Activated naive CD4-positive, alpha-beta T cell treated with anti-CD3 and anti-CD28 coated beads for 36 hours (primary cell): ENCODE measurements around the gene C1orf35. TPM values are rescaled to one million over a fixed set of nuclear protein-coding genes. Genes with fewer than 3 reads are reported as not detected.
"Not testable (repeated sequence)": the region's sequence is repeated elsewhere in the genome, so short reads cannot be mapped to it uniquely, and the experiment has no call there.

Source experiments
- CTCF ChIA-PET: fragments of 350-600 bp; sonication (Branson Sonifier 250); formaldehyde crosslinking; loops from one replicate; lab custom pipeline; 2021; ENCODE audit warnings: antibody characterized with exemption; lab: Charles Lee
- DNase-seq: peaks from one replicate; pipeline ENCODE4 v3.0.0-alpha.2; 2020
- H3K27ac Mint-ChIP-seq: one replicate; pipeline ENCODE4 v1.8.0; 2021; ENCODE audit warnings: mild to moderate bottlenecking, mixed read lengths
- H3K27me3 Mint-ChIP-seq: one replicate; pipeline ENCODE4 v1.8.0; 2021; ENCODE audit warnings: low read depth, mixed read lengths
- H3K36me3 Mint-ChIP-seq: one replicate; pipeline ENCODE4 v1.8.0; 2021; ENCODE audit warnings: low read depth, mixed read lengths
- H3K4me1 Mint-ChIP-seq: one replicate; pipeline ENCODE4 v1.8.0; 2021; ENCODE audit warnings: low read depth, mixed read lengths
- H3K4me3 Mint-ChIP-seq: one replicate; pipeline ENCODE4 v1.8.0; 2021; ENCODE audit warnings: mild to moderate bottlenecking, moderate library complexity, mixed read lengths
- H3K9me3 Mint-ChIP-seq: one replicate; pipeline ENCODE4 v1.8.0; 2021; ENCODE audit warnings: mixed read lengths
- intact Hi-C: fragments of 100-400 bp; cut with micrococcal nuclease; formaldehyde crosslinking; loops from one replicate; pipeline ENCODE4 v1.15.1; 2023
- total RNA-seq, 2 experiments: library from RNA; stranded (reverse); gene quantifications; one replicate each; pipeline ENCODE4 v1.2.3, GENCODE V29; 2021

The C1orf35 gene
- total RNA-seq, 2 experiments from 2014 or later = 14.5 to 16.2 TPM

- Mint-ChIP-seq H3K27ac (no peak overlapping the region), H3K4me3 (no peak overlapping the region), H3K36me3 (peaks cover 7% of the 10 kb centered on the region), H3K4me1 (peaks cover 4% of the 10 kb centered on the region), H3K27me3 (no peaks in the 10 kb centered on the region), H3K9me3 (peaks cover 5% of the 10 kb centered on the region)
- no peak for DNase-seq
- intact Hi-C loops = no loop called here
- CTCF ChIA-PET = no interaction called here
Measured at GRCh38 chr1:228117335-228117734, 14.2 kb upstream of the C1orf35 start.

GRCh38 chr1:228114827-228115226 lies 11.7 kb upstream of the C1orf35 start:
- no peak overlapping the region for H3K27ac Mint-ChIP-seq
- H3K4me3 Mint-ChIP-seq = no peak overlapping the region
- H3K4me1 Mint-ChIP-seq = peaks cover 5% of the 10 kb centered on the region
- no peak for DNase-seq
- intact Hi-C loops = no loop called here
- H3K27me3 Mint-ChIP-seq = no peaks in the 10 kb centered on the region
- H3K36me3 Mint-ChIP-seq = peaks cover 7% of the 10 kb centered on the region
- CTCF ChIA-PET = no interaction called here
- H3K9me3 Mint-ChIP-seq = peaks cover 5% of the 10 kb centered on the region

DNA sequence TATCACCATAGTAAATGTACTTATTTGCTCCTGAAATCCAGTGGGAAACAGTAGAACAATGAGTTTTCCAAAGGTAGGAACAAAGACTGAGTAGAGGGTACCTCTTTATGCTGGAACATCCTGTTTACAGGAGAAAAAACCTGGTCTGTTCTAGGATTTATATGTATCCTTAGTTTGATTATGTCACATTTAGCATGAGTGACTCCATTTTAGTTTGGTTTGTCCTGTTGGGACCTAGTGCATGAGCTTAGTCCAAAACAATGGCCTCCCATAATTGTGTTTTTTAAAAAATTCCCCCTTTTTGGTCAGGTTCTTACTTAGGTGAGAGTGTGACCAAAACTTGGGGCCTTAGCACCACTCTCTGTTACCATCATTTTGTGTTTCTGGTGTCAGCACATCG lies 9.5 kb upstream of the C1orf35 start:
- no peak for DNase-seq
- Mint-ChIP-seq H3K9me3 (peaks cover 2% of the 10 kb centered on the region), H3K27me3 (no peaks in the 10 kb centered on the region), H3K27ac (no peak overlapping the region), H3K36me3 (peaks cover 4% of the 10 kb centered on the region), H3K4me3 (no peak overlapping the region), H3K4me1 (peaks cover 20% of the 10 kb centered on the region)
- intact Hi-C loops = no loop called here
- CTCF ChIA-PET = no interaction called here

DNA sequence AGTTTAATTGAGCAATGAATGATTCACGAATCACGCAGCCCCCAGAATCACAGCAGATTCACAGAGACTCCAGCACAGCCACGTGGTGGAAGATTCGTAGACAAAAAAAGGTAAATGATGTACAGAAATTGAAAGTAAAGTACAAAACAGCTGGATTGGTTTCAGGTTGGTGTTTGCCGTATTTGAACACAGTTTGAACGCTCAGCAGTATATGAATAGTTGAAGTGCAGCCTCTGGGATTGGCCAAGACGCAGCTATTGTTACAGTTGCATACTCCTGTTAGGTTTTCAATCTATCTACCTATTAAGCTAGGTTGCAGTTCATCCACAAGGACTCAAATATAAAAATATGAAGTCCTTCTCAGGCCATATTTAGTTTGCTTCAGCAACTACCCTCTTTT lies 9.0 kb upstream of the C1orf35 start:
- Mint-ChIP-seq H3K36me3 (peaks cover 3% of the 10 kb centered on the region), H3K9me3 (no peaks in the 10 kb centered on the region), H3K27me3 (no peaks in the 10 kb centered on the region), H3K27ac (no peak overlapping the region), H3K4me1 (peaks cover 23% of the 10 kb centered on the region), H3K4me3 (no peak overlapping the region)
- CTCF ChIA-PET = no interaction called here
- no peak for DNase-seq
- intact Hi-C loops = no loop called here

GRCh38 chr1:228111315-228111714 lies 8.2 kb upstream of the C1orf35 start:
- H3K27ac Mint-ChIP-seq, intact Hi-C loops, H3K27me3 Mint-ChIP-seq, H3K36me3 Mint-ChIP-seq, H3K9me3 Mint-ChIP-seq, H3K4me3 Mint-ChIP-seq, DNase-seq: not testable (repeated sequence)
- CTCF ChIA-PET = interaction anchor here (1.7 kb wide), 1 partner anchor 112 kb away, joined by 3 read pairs; no protein-coding TSS in a partner anchor
- peaks cover 23% of the 10 kb centered on the region for H3K4me1 Mint-ChIP-seq

DNA sequence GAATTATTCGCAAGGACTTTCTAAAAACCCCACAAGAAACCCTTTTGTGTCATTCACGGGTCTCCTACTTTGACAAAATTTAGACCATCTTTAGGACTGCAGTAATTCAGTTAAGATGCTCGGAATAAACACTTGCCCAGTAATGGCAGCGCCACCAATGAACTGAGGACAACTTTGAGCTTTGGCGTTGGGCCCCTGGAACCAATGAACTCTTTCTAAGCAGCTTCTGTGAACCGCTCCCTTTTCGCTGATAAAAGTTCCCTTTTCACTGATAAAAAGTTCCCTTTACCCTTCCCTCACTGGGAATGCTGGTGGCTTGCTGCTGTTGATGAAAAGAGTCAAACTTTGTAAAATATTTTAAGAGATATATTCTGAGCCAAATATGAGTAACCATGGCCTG lies 7.4 kb upstream of the C1orf35 start:
- DNase-seq = no peak
- Mint-ChIP-seq H3K27me3 (no peaks in the 10 kb centered on the region), H3K4me1 (peaks cover 23% of the 10 kb centered on the region), H3K36me3 (peaks cover 5% of the 10 kb centered on the region), H3K9me3 (no peaks in the 10 kb centered on the region), H3K27ac (no peak overlapping the region), H3K4me3 (peak overlapping the region; percentile 91)
- CTCF ChIA-PET = interaction anchor here (0.6 to 1.7 kb wide), 2 partner anchors 27 to 111 kb away, joined by 3 to 5 read pairs; no protein-coding TSS in a partner anchor
- intact Hi-C loops = no loop called here

- intact Hi-C loops = loop anchor here (1.0 to 2.0 kb wide), 5 partner anchors 28 to 321 kb away; partner anchors contain the start of genes ARF1 and GUK1
- no peak for DNase-seq
- peak overlapping the region; percentile 85 for H3K27ac Mint-ChIP-seq
- H3K36me3 Mint-ChIP-seq = peaks cover 6% of the 10 kb centered on the region
- H3K9me3 Mint-ChIP-seq = no peaks in the 10 kb centered on the region
- peaks cover 23% of the 10 kb centered on the region for H3K4me1 Mint-ChIP-seq
- CTCF ChIA-PET = interaction anchor here (0.7 to 1.7 kb wide), 4 partner anchors 9 to 1702 kb away, joined by 3 to 5 read pairs (median 4); partner anchors contain the start of gene PARP1
- H3K4me3 Mint-ChIP-seq = peak overlapping the region; percentile 91
- H3K27me3 Mint-ChIP-seq = no peaks in the 10 kb centered on the region
Measured at GRCh38 chr1:228109962-228110488, 6.9 kb upstream of the C1orf35 start.

DNA sequence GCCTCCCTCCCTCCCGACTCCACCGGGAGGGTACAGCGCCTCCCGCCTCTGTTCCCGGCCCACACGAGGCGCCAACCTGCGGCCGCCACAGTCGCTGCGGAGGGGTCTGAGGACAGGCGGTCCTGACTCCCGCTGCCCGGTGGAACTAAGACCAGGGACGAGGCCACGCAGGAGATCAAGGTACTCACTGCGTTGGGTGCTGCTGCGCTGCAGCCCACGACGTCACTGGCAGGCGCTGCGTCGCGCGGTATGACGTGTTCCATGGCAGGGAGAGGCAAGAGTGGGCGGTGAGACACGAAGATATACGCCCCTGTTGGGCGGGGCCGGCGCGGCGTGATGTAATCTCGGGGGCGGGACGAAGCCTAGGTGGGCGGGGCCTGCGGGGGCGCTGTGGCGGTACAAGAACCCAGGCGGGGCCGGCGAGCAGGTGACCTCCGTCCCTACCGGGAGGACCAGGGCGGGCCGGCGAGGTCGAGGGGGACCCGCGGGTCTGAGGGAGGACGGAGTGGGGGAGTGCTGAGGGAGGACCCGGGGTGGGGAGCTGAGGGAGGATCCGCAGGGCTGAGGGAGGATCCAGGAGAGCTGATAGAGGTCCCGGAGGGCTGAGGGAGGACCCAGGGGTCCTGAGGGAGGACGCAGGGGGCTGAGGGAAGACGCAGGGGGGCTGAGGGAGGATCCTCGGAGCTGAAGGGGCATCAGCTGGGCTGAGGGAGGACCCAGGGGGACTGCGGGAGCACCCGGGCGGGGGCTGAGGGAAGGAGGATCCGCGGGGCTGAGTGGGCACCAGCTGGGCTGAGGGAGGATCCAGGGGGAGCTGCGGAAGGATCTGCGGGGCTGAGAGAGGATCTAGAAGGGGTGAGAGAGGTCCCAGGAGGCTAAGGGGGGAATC lies 6.2 kb upstream of the C1orf35 start, which contains the start of gene MRPL55:
Gene MRPL55 (minus strand): TSS at position 227 of the 889 bp plus-strand sequence. CDS start 1,039 bp downstream, outside the sequence.
- H3K27me3 Mint-ChIP-seq = no peaks in the 10 kb centered on the region
- H3K4me1 Mint-ChIP-seq = peaks cover 27% of the 10 kb centered on the region
- CTCF ChIA-PET = interaction anchor here (0.6 to 1.7 kb wide), 6 partner anchors 9 to 1701 kb away, joined by 3 to 5 read pairs (median 3); partner anchors contain the start of gene PARP1
- H3K4me3 Mint-ChIP-seq = peak within 1 kb of the TSS; percentile 91
- intact Hi-C loops = loop anchor here (1.0 to 2.0 kb wide), 5 partner anchors 27 to 321 kb away; partner anchors contain the start of genes ARF1 and GUK1
- peak within 1 kb of the TSS; percentile 85 for H3K27ac Mint-ChIP-seq
- peak; percentile 98 for DNase-seq
- H3K36me3 Mint-ChIP-seq = peaks cover 10% of the 10 kb centered on the region
- H3K9me3 Mint-ChIP-seq = no peaks in the 10 kb centered on the region

GRCh38 chr1:228108742-228109072 lies 5.6 kb upstream of the C1orf35 start:
- intact Hi-C loops = loop anchor here (1.0 to 2.0 kb wide), 5 partner anchors 26 to 320 kb away; partner anchors contain the start of genes ARF1 and GUK1
- Mint-ChIP-seq H3K4me3 (peak overlapping the region; percentile 91), H3K27ac (peak overlapping the region; percentile 76), H3K4me1 (peaks cover 33% of the 10 kb centered on the region), H3K36me3 (peaks cover 10% of the 10 kb centered on the region), H3K27me3 (no peaks in the 10 kb centered on the region), H3K9me3 (no peaks in the 10 kb centered on the region)
- CTCF ChIA-PET = interaction anchor here (1.1 to 1.3 kb wide), 2 partner anchors 22 to 56 kb away, joined by 3 to 5 read pairs; no protein-coding TSS in a partner anchor
- no peak for DNase-seq

DNA sequence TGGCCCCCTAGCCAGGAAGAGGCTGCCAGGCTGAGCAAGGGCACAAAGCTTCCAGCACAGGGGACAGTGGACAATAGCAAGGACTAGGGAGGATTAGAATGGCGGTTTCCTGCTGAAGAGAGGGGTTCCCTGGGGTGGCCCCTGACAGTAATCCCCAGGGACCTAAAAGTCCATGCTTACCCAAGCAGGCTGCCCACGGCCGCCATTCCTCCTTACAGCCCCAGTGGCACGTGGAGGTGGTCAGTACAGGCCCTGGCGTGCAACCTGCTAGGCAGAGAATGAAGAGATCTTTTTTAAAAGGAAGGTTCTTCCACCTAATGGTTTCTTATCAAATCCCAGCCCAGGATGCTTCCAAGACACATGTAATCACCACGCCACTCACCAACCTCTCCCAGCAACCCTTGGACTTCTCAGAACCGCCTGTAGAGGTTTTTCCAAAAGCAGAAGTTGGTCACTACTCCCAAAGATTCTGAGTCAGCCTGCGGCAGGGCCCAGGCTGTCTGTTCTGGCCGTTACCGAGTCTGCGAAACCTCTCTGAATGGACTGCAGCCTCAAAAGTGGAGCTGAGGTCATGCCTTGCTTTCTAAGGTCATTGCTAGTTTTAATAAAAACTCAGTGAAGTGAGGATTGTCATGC lies 5.0 kb upstream of the C1orf35 start:
- Mint-ChIP-seq H3K4me1 (peaks cover 36% of the 10 kb centered on the region), H3K9me3 (no peaks in the 10 kb centered on the region), H3K4me3 (peak overlapping the region; percentile 91), H3K27ac (peak overlapping the region; percentile 76), H3K27me3 (no peaks in the 10 kb centered on the region), H3K36me3 (peaks cover 10% of the 10 kb centered on the region)
- CTCF ChIA-PET = interaction anchor here (1.1 kb wide), 1 partner anchor 57 kb away, joined by 3 read pairs; no protein-coding TSS in a partner anchor
- intact Hi-C loops = loop anchor here (2.0 kb wide), 1 partner anchor 319 kb away; no protein-coding TSS in a partner anchor
- no peak for DNase-seq

DNA sequence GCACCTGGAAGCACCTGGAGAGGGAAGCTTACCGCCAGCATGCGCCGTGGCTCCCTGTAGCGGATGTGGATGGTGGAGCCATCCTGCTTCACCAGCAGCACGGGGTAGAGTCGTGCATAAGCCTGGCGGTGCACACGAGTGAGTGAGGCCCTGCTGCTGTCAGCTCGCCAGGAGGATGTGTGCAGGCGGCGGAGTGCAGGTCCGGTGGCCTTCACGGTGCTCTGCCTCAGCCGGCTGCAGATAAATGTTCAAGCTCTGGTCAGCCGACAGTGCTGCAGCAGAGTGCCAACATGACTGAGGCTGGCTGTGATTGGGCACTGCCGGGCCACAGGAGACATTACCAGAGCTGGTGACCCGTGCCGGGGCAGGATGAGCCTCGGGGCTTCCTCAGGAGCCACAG lies 4.5 kb upstream of the C1orf35 start:
- CTCF ChIA-PET = no interaction called here
- no peaks in the 10 kb centered on the region for H3K9me3 Mint-ChIP-seq
- peaks cover 36% of the 10 kb centered on the region for H3K4me1 Mint-ChIP-seq
- peak overlapping the region; percentile 91 for H3K4me3 Mint-ChIP-seq
- no peaks in the 10 kb centered on the region for H3K27me3 Mint-ChIP-seq
- no peak for DNase-seq
- H3K36me3 Mint-ChIP-seq = peaks cover 10% of the 10 kb centered on the region
- H3K27ac Mint-ChIP-seq = no peak overlapping the region
- intact Hi-C loops = loop anchor here (2.0 kb wide), 1 partner anchor 319 kb away; no protein-coding TSS in a partner anchor

- Mint-ChIP-seq H3K36me3 (peaks cover 10% of the 10 kb centered on the region), H3K4me3 (no peak overlapping the region), H3K4me1 (peaks cover 36% of the 10 kb centered on the region), H3K27me3 (no peaks in the 10 kb centered on the region), H3K9me3 (no peaks in the 10 kb centered on the region), H3K27ac (no peak overlapping the region)
- CTCF ChIA-PET = interaction anchor here (1.5 kb wide), 1 partner anchor 20 kb away, joined by 3 read pairs; no protein-coding TSS in a partner anchor
- DNase-seq = no peak
- intact Hi-C loops = no loop called here
Measured at GRCh38 chr1:228106800-228107054, 3.6 kb upstream of the C1orf35 start.
